NCI-H128 (cell line): Measurements from ENCODE around the gene CST7.
"Not testable (repeated sequence)": the region's sequence is repeated elsewhere in the genome, so short reads cannot be mapped to it uniquely, and the experiment has no call there.

Experiments
- DNase-seq: peaks from one replicate; lab custom pipeline; 2025; ENCODE audit not compliant: unreplicated experiment; lab: John Stamatoyannopoulos, UW

Gene CST7

DNA sequence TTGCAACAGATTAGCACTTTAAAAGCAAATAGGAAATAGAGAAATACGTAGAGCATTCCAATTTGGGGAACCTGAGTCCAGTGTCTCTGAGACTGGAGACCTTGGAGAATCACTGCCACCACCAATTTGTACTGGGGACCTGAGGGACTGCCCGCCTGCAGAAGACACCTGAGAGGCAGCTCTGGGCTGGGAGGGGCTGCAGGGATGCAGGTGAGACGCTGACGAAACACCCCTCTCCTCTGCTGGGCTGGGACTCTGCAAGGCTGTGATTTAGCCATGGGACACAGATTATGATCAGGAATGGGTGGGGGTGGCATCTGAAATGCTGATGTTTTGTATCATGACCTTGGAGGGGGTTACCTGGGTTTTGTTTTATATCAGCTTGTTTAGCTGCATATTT is 50.5 kb downstream of the CST7 start:
- DNase-seq, result no peak

DNA sequence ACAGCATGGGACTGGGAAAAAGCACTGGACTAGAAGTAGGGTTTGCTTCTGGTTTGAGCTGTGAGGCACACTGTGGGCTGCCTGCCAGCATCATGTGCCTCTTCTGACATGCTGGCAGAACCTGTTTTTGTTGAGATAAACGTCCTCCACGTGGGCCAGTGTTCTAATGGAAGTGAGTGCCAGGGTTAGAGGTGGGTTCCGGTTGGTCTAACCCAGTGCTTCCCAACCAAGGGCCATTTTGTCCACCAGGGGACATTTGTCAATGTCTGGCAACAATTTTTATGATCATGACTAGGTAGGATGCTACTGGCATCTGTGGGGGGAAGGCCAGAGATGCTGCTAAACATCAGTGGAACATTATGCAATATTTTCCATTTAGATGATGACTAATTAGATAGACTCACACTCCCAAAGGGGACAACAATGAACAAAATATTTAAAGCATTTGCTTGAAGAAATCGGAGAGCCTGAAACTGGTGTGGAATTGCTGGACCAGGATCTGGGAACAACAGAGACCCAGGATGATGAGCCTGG is 51.3 kb downstream of the CST7 start:
- no peak for DNase-seq

DNA sequence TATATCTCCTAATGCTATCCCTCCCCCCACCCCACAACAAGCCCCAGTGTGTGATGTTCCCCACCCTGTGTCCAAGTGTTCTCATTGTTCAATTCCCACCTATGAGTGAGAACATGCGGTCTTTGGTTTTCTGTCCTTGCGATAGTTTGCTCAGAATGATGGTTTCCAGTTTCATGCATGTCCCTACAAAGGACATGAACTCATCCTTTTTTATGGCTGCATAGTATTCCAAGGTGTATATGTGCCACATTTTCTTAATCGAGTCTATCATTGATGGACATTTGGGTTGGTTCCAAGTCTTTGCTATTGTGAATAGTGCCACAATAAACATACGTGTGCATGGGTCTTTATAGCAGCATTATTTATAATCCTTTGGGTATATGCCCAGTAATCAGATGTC is 52.3 kb downstream of the CST7 start:
- not testable (repeated sequence) for DNase-seq

DNA sequence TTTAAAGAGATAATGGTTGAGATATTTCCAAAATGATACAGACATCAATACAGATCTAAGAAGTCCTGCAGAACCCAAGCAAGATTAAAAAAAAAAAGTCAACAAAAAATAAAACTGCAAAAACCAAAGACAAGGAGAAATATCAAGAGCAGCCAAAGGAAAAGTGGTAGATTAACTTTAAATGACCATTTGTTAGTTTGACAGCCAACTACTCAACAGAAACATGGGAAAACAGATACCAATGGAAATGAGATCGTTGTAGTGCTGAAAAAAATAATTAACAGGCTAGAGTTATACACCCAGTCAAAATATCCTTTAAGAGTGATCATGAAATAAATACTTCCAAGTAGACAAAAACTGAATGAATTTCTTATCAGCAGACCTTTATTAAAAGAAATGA is 53.9 kb downstream of the CST7 start:
- no peak for DNase-seq

DNA sequence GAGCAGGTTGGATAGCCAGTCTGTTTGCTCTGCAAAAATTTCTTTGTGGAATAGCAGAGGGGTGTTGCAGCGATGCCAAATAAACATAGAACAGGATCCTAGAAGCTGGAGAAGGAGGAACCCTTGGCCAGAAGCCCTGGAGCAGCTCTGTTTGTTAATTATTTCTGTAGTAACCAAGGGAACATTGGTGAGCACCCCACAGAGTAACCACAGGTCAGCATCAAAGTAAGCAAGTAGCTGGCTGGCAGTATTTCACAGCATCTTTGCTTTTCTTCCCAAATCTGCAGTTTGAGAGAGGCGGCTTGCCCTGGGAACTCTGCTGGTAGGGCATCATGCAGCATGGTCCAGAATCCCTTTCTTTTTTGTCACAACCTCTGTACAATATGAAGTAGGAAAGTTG is 56.2 kb downstream of the CST7 start:
- DNase-seq, result no peak

DNA sequence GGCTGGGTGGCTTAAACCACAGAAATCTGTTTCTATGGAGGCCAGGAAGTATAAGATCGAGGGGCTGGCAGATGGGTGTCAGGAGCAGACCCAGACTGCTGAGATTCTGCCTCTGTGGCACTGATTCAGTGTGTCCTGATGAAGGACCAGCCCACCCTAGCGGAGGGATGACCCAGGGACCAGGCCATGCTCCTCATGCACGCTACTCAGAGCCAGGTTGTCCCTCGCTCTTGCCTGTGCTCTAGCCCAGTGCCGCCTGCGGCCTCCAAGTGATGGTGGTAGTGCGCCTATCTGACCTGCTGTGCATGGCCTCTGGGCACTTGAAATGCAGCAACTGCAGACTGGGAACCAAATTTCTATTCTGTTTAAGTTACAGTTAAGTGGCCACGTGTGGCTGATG is 56.6 kb downstream of the CST7 start:
- no peak for DNase-seq

DNA sequence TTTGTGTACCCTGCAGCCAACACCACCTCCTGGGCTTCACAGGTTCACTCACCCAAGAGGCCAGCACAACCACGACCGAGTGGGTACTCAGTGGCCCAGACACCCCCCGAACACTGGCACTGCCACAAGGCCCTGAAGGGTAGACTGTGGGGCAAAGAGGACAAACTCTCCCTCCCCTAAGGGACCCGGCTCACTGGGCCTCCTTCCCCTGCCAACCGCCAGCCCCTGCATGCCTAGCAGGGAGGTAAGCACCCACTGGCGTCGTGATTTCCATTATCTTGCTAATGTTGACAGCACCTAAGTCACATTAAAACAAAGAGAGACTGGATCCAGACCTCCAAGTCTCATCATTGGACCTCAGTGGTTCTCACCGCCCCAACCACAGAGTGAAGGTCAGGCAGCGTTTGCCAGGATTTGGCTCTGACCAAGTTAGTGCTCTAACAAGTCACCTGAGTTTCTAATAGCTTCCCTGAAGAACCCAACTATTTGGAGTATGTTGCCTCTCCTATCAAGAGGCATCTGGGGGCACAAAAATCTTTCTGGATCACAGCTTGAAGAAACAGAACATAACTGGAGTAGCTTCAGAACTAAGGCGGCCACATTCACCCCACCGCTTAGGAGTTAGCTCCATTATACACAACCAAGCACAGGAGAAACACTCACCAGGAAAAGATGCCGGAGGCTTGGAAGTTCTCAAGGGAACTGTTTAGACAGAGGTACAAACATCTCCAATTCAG is 57.5 kb downstream of the CST7 start:
- DNase-seq, result no peak

DNA sequence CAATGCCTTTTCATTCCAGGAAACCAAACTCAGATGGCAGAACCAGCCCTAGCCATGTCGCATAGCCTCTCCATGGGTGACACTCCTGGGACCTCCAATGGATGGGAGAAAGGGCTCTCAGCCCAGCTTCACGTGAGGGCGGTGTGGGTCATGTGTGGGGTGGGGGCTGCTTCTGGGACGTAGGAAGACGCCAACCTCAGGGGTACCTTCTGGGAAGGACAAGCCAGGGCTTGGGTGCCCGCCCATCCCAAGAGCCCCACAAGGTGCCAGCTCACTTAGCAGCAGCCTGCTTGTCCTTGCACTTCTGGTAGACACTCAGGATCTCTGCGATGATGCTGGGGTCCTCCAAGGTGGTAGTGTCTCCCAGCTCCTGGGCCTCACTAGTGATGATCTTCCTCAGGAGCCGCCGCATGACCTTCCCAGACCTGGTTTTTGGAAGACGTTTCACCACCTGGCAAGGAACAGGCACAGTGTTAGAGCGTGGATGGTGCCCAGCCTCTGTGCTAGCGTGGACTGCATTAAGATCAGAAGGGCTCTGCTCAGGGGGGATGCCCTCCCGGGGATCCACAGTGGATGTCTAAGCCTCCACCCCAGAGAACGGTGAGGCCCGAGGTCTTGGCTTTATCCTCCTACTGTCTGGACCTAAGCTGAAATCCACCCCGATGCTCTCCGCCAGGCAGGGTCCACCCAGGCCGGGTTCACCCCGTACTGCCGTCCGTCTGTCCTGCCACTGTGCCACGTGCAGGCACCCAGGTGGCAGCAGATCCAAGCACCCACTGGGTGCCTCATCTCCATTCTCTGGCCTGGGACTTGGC is 58.6 kb downstream of the CST7 start:
- no peak for DNase-seq

DNA sequence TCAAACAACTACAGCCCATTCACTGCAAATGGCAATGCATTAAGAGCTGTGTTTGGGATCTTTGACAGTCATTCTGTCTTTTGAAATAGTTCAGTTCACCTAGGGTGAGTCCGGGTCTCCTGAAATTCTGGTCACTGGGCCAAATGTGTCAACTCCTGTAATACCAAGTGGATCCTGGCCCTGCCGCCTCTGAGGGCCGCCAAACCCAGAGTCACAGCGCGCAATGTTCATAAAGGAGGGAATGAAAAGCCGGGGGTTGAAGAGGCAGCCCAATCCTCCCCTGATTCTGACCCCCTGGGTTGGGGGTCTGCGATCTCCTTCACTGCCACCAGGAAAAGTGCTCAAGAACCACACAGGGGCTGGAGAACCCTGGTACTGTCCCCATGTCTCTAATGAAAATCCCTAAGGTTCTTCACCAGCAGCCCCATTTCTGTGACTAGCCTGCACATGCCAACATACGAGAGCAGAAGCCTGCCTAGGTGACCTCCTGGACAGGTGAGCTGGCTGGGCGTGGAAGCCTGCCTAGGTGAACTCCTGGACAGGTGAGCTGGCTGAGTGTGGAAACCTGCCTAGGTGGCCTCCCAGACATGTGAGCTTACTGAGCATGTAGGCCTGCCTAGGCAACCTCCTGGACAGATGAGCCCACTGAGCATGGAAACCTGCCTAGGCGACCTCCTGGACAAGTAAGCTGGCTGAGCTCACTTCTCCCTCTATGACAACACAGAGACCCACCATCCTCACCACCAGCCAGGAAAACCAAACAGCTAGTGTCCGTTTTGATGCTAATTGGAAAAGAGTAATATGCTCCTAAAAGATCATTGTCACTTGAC is 59.5 kb downstream of the CST7 start:
- no peak for DNase-seq
